Endothelial cell of umbilical vein (primary cell): ENCODE measurements around the gene FYCO1.

Experiments
- CTCF ChIP-seq, 2 donors: IDR thresholded peaks; 1 replicate in 1 of 2; 2 replicates in 1 of 2; pipeline ENCODE4 v1.5.1; 2011; ENCODE audit warnings: low read length in 2 of 2, mild to moderate bottlenecking in 2 of 2, moderate library complexity in 2 of 2, control low read depth in 1 of 2, inconsistent platforms in 1 of 2, low read depth in 1 of 2; ENCODE audit not compliant: insufficient read depth in 1 of 2; ENCODE audit errors: extremely low read depth in 1 of 2
- EZH2 ChIP-seq: IDR thresholded peaks from 2 replicates; pipeline ENCODE4 v1.6.1; 2012; ENCODE audit warnings: borderline replicate concordance, low read depth, mild to moderate bottlenecking, moderate library complexity, low read length, inconsistent platforms; ENCODE audit not compliant: severe bottlenecking
- FOS ChIP-seq: IDR thresholded peaks from 2 replicates; pipeline ENCODE4 v1.6.1; 2011; ENCODE audit warnings: mild to moderate bottlenecking, low read length, moderate library complexity, borderline replicate concordance; ENCODE audit not compliant: insufficient read depth
- JUN ChIP-seq: IDR thresholded peaks from 2 replicates; pipeline ENCODE4 v1.6.1; 2011; ENCODE audit warnings: borderline replicate concordance, low read depth; ENCODE audit not compliant: insufficient read length, insufficient read depth
- MAX ChIP-seq: IDR thresholded peaks from 2 replicates; pipeline ENCODE4 v1.6.1; 2011; ENCODE audit not compliant: insufficient read depth, insufficient read length
- MYC ChIP-seq: IDR thresholded peaks from one replicate; pipeline ENCODE4 v1.6.1; 2011; ENCODE audit warnings: mild to moderate bottlenecking, low read depth, low read length
- POLR2A ChIP-seq: IDR thresholded peaks from 2 replicates; pipeline ENCODE4 v1.6.1; 2012; ENCODE audit warnings: low read depth, mild to moderate bottlenecking, control low read depth, low read length
- POLR2AphosphoS5 ChIP-seq: IDR thresholded peaks from 2 replicates; pipeline ENCODE4 v1.6.1; 2012; ENCODE audit warnings: low read depth, mild to moderate bottlenecking, control low read depth, low read length, moderate library complexity; ENCODE audit not compliant: insufficient read depth

- TF ChIP-seq CTCF (IDR thresholded peaks at IDR 0.05; ENCODE audit: extremely low read depth in 1 of 2, insufficient read depth in 1 of 2, low read depth in 1 of 2, low read length in 2 of 2) (no peak), EZH2 (no peak), POLR2AphosphoS5 (no peak), POLR2A (no peak), MYC (no peak), FOS (no peak), JUN (no peak), MAX (no peak)
These were observed 8.0 kb downstream of the FYCO1 start for GRCh38 chr3:45987368-45988291.
